Caco-2 (cell line): ENCODE results near the gene PSMB8. TPM values are rescaled to one million over a fixed set of nuclear protein-coding genes. Genes with fewer than 3 reads are reported as not detected.

Source experiments
- BruUV-seq: library from RNA; stranded (reverse); fragments of 400-500 nt; replicated peaks from 2 replicates; lab custom pipeline; 2021; lab: Mats Ljungman, UMichigan
- CTCF ChIA-PET: fragments of 300-600 bp; sonication (Branson Sonifier 250); formaldehyde crosslinking; loops from one replicate; lab custom pipeline; 2022; ENCODE audit warnings: antibody characterized with exemption; lab: Charles Lee
- POLR2A ChIA-PET: fragments of 300-600 bp; sonication (Branson Sonifier 250); formaldehyde crosslinking; loops from one replicate; lab custom pipeline; 2022; ENCODE audit warnings: antibody characterized with exemption; lab: Charles Lee
- DNase-seq, 2 experiments: peaks; one replicate each; pipeline versions ENCODE4 v3.0.0 to v3.0.0-alpha.2; 2020 to 2022
- H3K27me3 ChIP-seq: replicated peaks from 2 replicates; pipeline ENCODE4 v1.6.0; 2011; ENCODE audit warnings: low read length; ENCODE audit not compliant: control insufficient read depth, insufficient read depth
- H3K36me3 ChIP-seq: 2 replicates; pipeline ENCODE4 v1.5.1; 2011; ENCODE audit warnings: low read length; ENCODE audit not compliant: control insufficient read depth, insufficient read depth
- H3K4me1 ChIP-seq: fragments of 250-450 bp; sonication (Bioruptor Pico); 2 replicates; pipeline ENCODE4 v1.5.1; 2020; ENCODE audit warnings: mild to moderate bottlenecking
- H3K4me3 ChIP-seq: 2 replicates; pipeline ENCODE4 v1.5.1; 2011; ENCODE audit warnings: low read depth, mild to moderate bottlenecking, control low read depth, low read length
- H3K9me3 ChIP-seq: fragments of 250-450 bp; sonication (Bioruptor Pico); 2 replicates; pipeline ENCODE4 v1.5.1; 2020; ENCODE audit warnings: mild to moderate bottlenecking, moderate library complexity
- H3K27ac Mint-ChIP-seq: one replicate; pipeline ENCODE4 v1.8.0; 2022; ENCODE audit warnings: mixed read lengths; ENCODE audit not compliant: unreplicated experiment
- H3K27me3 Mint-ChIP-seq: one replicate; pipeline ENCODE4 v1.8.0; 2022; ENCODE audit warnings: mixed read lengths; ENCODE audit not compliant: insufficient read depth, unreplicated experiment
- H3K36me3 Mint-ChIP-seq: one replicate; pipeline ENCODE4 v1.8.0; 2022; ENCODE audit warnings: mild to moderate bottlenecking, mixed read lengths; ENCODE audit not compliant: insufficient read depth, unreplicated experiment
- H3K4me1 Mint-ChIP-seq: one replicate; pipeline ENCODE4 v1.8.0; 2022; ENCODE audit warnings: low read depth, mixed read lengths; ENCODE audit not compliant: unreplicated experiment
- H3K4me3 Mint-ChIP-seq: one replicate; pipeline ENCODE4 v1.8.0; 2022; ENCODE audit warnings: mild to moderate bottlenecking, moderate library complexity, mixed read lengths; ENCODE audit not compliant: unreplicated experiment
- H3K9me3 Mint-ChIP-seq: one replicate; pipeline ENCODE4 v1.8.0; 2022; ENCODE audit warnings: mixed read lengths; ENCODE audit not compliant: unreplicated experiment
- intact Hi-C: fragments of 100-400 bp; cut with micrococcal nuclease; formaldehyde crosslinking; loops from one replicate; pipeline ENCODE4 v1.10.0; 2022; ENCODE audit not compliant: unreplicated experiment
- total RNA-seq: library from RNA; stranded (reverse); gene quantifications from 2 replicates; pipeline ENCODE4 v1.2.3, GENCODE V29; 2022
- TF ChIP-seq, protein P1 (sequence below), 2 experiments: fragments of 200-600 bp in 1 of 2; IDR thresholded peaks; 1 replicate in 1 of 2; 2 replicates in 1 of 2; pipeline versions ENCODE4 v1.5.1 to v1.8.0; 2011 to 2022; ENCODE audit warnings: antibody characterized with exemption in 1 of 2, control low read depth in 1 of 2, inconsistent platforms in 1 of 2, low read depth in 1 of 2, low read length in 1 of 2, mild to moderate bottlenecking in 1 of 2, moderate library complexity in 1 of 2; ENCODE audit not compliant: insufficient read depth in 1 of 2, severe bottlenecking in 1 of 2, unreplicated experiment in 1 of 2

PSMB8 gene
- total RNA-seq, 1 experiment from 2014 or later: 3.7 TPM

DNA sequence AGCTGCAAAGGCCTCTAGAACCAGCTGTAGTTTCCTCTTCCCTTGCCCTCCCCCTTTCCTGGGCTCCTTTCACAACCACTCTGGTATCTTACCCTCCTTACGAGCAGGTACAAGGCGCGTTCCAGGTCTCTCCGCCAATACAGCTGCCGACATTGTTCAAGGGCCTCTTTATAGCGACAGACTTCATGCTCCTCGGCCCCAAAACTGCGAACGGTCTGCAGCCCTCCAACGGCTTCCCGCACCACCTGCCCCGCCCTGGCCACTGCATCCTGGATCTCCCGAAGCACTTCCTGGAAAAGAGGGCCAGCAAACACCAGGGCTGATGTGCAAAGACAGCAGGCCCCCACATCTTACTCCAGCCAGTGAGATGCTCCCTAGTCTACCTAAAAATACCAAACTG, 11.3 kb downstream of the PSMB8 start:
- Histone ChIP-seq H3K36me3 (no peaks in the 10 kb centered on the region), H3K4me1 (peaks cover under 1% of the 10 kb centered on the region; the same call in 1 of the 2 replicates), H3K4me3 (no peak overlapping the region), H3K9me3 (no peaks in the 10 kb centered on the region), H3K27me3 (no peaks in the 10 kb centered on the region)
- ChIA-PET CTCF (no interaction called here), POLR2A (no interaction called here)
- Mint-ChIP-seq H3K27me3 (no peaks in the 10 kb centered on the region), H3K9me3 (no peaks in the 10 kb centered on the region), H3K4me3 (no peak overlapping the region), H3K36me3 (no peaks in the 10 kb centered on the region), H3K27ac (no peak overlapping the region), H3K4me1 (peaks cover 8% of the 10 kb centered on the region)
- intact Hi-C loops: no loop called here
- no TSS peak for BruUV-seq
- TF ChIP-seq, protein P1, sequence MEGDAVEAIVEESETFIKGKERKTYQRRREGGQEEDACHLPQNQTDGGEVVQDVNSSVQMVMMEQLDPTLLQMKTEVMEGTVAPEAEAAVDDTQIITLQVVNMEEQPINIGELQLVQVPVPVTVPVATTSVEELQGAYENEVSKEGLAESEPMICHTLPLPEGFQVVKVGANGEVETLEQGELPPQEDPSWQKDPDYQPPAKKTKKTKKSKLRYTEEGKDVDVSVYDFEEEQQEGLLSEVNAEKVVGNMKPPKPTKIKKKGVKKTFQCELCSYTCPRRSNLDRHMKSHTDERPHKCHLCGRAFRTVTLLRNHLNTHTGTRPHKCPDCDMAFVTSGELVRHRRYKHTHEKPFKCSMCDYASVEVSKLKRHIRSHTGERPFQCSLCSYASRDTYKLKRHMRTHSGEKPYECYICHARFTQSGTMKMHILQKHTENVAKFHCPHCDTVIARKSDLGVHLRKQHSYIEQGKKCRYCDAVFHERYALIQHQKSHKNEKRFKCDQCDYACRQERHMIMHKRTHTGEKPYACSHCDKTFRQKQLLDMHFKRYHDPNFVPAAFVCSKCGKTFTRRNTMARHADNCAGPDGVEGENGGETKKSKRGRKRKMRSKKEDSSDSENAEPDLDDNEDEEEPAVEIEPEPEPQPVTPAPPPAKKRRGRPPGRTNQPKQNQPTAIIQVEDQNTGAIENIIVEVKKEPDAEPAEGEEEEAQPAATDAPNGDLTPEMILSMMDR (IDR thresholded peaks at IDR 0.05; ENCODE audit: insufficient read depth in 1 of 2, low read depth in 1 of 2, low read length in 1 of 2, severe bottlenecking in 1 of 2, unreplicated experiment in 1 of 2): no peak
- no peak for DNase-seq

- no TSS peak for BruUV-seq
- Mint-ChIP-seq H3K4me3 (no peak overlapping the region), H3K4me1 (no peaks in the 10 kb centered on the region), H3K9me3 (no peaks in the 10 kb centered on the region), H3K36me3 (no peaks in the 10 kb centered on the region), H3K27ac (no peak overlapping the region), H3K27me3 (peaks cover 3% of the 10 kb centered on the region)
- H3K4me3 ChIP-seq: no peak overlapping the region
- H3K9me3 ChIP-seq: no peaks in the 10 kb centered on the region
- POLR2A ChIA-PET: no interaction called here
- no peak for DNase-seq
- no peaks in the 10 kb centered on the region for H3K36me3 ChIP-seq
- intact Hi-C loops: no loop called here
- H3K27me3 ChIP-seq: no peaks in the 10 kb centered on the region; the same call in 1 of the 2 replicates
- CTCF ChIA-PET: interaction anchor here (0.7 kb wide), 1 partner anchor 37 kb away, joined by 3 read pairs; no protein-coding TSS in a partner anchor
- TF ChIP-seq, protein P1 (IDR thresholded peaks at IDR 0.05; ENCODE audit: insufficient read depth in 1 of 2, low read depth in 1 of 2, low read length in 1 of 2, severe bottlenecking in 1 of 2, unreplicated experiment in 1 of 2): no peak
- H3K4me1 ChIP-seq: no peaks in the 10 kb centered on the region
These were observed 12.9 kb downstream of the PSMB8 start for GRCh38 chr6:32830936-32831335.

GRCh38 chr6:32830017-32830416, 13.8 kb downstream of the PSMB8 start:
- H3K9me3 ChIP-seq: no peaks in the 10 kb centered on the region
- Mint-ChIP-seq H3K27me3 (peaks cover 3% of the 10 kb centered on the region), H3K27ac (no peak overlapping the region), H3K36me3 (no peaks in the 10 kb centered on the region), H3K4me1 (no peaks in the 10 kb centered on the region), H3K4me3 (no peak overlapping the region), H3K9me3 (no peaks in the 10 kb centered on the region)
- BruUV-seq: no TSS peak
- no peaks in the 10 kb centered on the region; the same call in 1 of the 2 replicates for H3K27me3 ChIP-seq
- H3K36me3 ChIP-seq: no peaks in the 10 kb centered on the region
- POLR2A ChIA-PET: no interaction called here
- no peak overlapping the region for H3K4me3 ChIP-seq
- no peak for DNase-seq
- H3K4me1 ChIP-seq: no peaks in the 10 kb centered on the region
- CTCF ChIA-PET: no interaction called here
- TF ChIP-seq, protein P1 (IDR thresholded peaks at IDR 0.05; ENCODE audit: insufficient read depth in 1 of 2, low read depth in 1 of 2, low read length in 1 of 2, severe bottlenecking in 1 of 2, unreplicated experiment in 1 of 2): no peak
- intact Hi-C loops: no loop called here
